Neural progenitor cell (in vitro differentiated cells): Measurements from ENCODE around the gene PINK1. TPM values are rescaled to one million over a fixed set of nuclear protein-coding genes. Genes with fewer than 3 reads are reported as not detected.
"Not testable (repeated sequence)": the region's sequence is repeated elsewhere in the genome, so short reads cannot be mapped to it uniquely, and the experiment has no call there.

Experiments used
- DNase-seq: peaks from one replicate; pipeline ENCODE4 v3.0.0-alpha.2; 2016; ENCODE audit warnings: low spot score
- H2AFZ ChIP-seq: fragments of 200-600 bp; sonication (generic); replicated peaks from 2 replicates; pipeline ENCODE4 v1.6.1; 2016; ENCODE audit warnings: antibody characterized with exemption
- H3F3A ChIP-seq: fragments of 200-600 bp; sonication (generic); 2 replicates; pipeline ENCODE4 v1.6.1; 2016; ENCODE audit warnings: antibody characterized with exemption, low read depth
- H3K27ac ChIP-seq: fragments of 200-600 bp; sonication (generic); 2 replicates; pipeline ENCODE4 v1.5.1; 2016; ENCODE audit warnings: mild to moderate bottlenecking
- H3K27me3 ChIP-seq: fragments of 200-600 bp; sonication (generic); 2 replicates; pipeline ENCODE4 v1.6.1; 2016; ENCODE audit warnings: mild to moderate bottlenecking, moderate library complexity
- H3K36me3 ChIP-seq: fragments of 200-600 bp; sonication (generic); 2 replicates; pipeline ENCODE4 v1.5.1; 2016
- H3K4me1 ChIP-seq: fragments of 200-600 bp; sonication (generic); 2 replicates; pipeline ENCODE4 v1.6.1; 2016; ENCODE audit warnings: mixed run types
- H3K4me2 ChIP-seq: fragments of 200-600 bp; sonication (generic); 2 replicates; pipeline ENCODE4 v1.6.1; 2016
- H3K4me3 ChIP-seq: fragments of 200-600 bp; sonication (generic); 2 replicates; pipeline ENCODE4 v1.5.1; 2016
- H3K79me2 ChIP-seq: fragments of 200-600 bp; sonication (generic); 2 replicates; pipeline ENCODE4 v1.6.1; 2016; ENCODE audit warnings: low read depth
- H3K9ac ChIP-seq: fragments of 200-600 bp; sonication (generic); 2 replicates; pipeline ENCODE4 v1.6.1; 2016
- H3K9me3 ChIP-seq: fragments of 200-600 bp; sonication (generic); 2 replicates; pipeline ENCODE4 v1.5.1; 2016; ENCODE audit warnings: low read depth
- H4K20me1 ChIP-seq: fragments of 200-600 bp; sonication (generic); 2 replicates; pipeline ENCODE4 v1.6.1; 2016; ENCODE audit warnings: low read depth
- H3K27ac Mint-ChIP-seq: 3 replicates; pipeline ENCODE4 v1.8.0; 2021; ENCODE audit warnings: mixed read lengths
- H3K27me3 Mint-ChIP-seq: 2 replicates; pipeline ENCODE4 v1.8.0; 2022; ENCODE audit warnings: low read depth, mild to moderate bottlenecking, inconsistent platforms, moderate library complexity, mixed read lengths; ENCODE audit not compliant: insufficient read depth
- H3K36me3 Mint-ChIP-seq: 3 replicates; pipeline ENCODE4 v1.8.0; 2021; ENCODE audit warnings: mixed read lengths
- H3K4me1 Mint-ChIP-seq: 3 replicates; pipeline ENCODE4 v1.8.0; 2021; ENCODE audit warnings: mixed read lengths
- H3K4me3 Mint-ChIP-seq: 3 replicates; pipeline ENCODE4 v1.8.0; 2021; ENCODE audit warnings: mild to moderate bottlenecking, moderate library complexity, mixed read lengths
- H3K9me3 Mint-ChIP-seq: 3 replicates; pipeline ENCODE4 v1.8.0; 2020; ENCODE audit warnings: mixed read lengths
- EZH2 ChIP-seq: fragments of 200-600 bp; sonication (generic); IDR thresholded peaks from 2 replicates; pipeline ENCODE4 v1.6.1; 2017; ENCODE audit warnings: antibody characterized with exemption, mild to moderate bottlenecking, moderate library complexity
- EZH2phosphoT487 ChIP-seq: fragments of 200-600 bp; sonication (generic); IDR thresholded peaks from 2 replicates; pipeline ENCODE4 v1.6.1; 2017; ENCODE audit warnings: antibody characterized with exemption
- total RNA-seq: library from RNA; depleted of rRNA; stranded (reverse); fragments of >200 nt; gene quantifications from 2 replicates; pipeline ENCODE4 v1.2.3, GENCODE V29; 2015; ENCODE audit warnings: low replicate concordance
- TF ChIP-seq, protein P1 (sequence below): fragments of 200-600 bp; sonication (generic); IDR thresholded peaks from 2 replicates; pipeline ENCODE4 v1.5.1; 2017; ENCODE audit warnings: antibody characterized with exemption, mild to moderate bottlenecking

The PINK1 gene
- total RNA-seq, 1 donor from 2014 or later: 13.3 TPM

GRCh38 chr1:20604678-20605077 is 28.6 kb upstream of the PINK1 start:
- Histone ChIP-seq H3K36me3 (no peaks in the 10 kb centered on the region), H3K4me1 (peaks cover 3% of the 10 kb centered on the region), H3K27ac (no peak overlapping the region), H3K9ac (no peak overlapping the region), H4K20me1 (no peaks in the 10 kb centered on the region), H3K9me3 (no peaks in the 10 kb centered on the region), H3K27me3 (no peaks in the 10 kb centered on the region), H3K79me2 (no peaks in the 10 kb centered on the region), H3K4me2 (no peak overlapping the region), H3F3A (no peaks in the 10 kb centered on the region), H2AFZ (no peak overlapping the region), H3K4me3 (no peak overlapping the region)
- Mint-ChIP-seq H3K27ac (no peak overlapping the region), H3K36me3 (no peaks in the 10 kb centered on the region), H3K9me3 (no peaks in the 10 kb centered on the region), H3K4me1 (peaks cover 4% of the 10 kb centered on the region), H3K27me3 (peaks cover 4% of the 10 kb centered on the region), H3K4me3 (no peak overlapping the region)
- no peak for TF ChIP-seq EZH2phosphoT487
- TF ChIP-seq, protein P1, sequence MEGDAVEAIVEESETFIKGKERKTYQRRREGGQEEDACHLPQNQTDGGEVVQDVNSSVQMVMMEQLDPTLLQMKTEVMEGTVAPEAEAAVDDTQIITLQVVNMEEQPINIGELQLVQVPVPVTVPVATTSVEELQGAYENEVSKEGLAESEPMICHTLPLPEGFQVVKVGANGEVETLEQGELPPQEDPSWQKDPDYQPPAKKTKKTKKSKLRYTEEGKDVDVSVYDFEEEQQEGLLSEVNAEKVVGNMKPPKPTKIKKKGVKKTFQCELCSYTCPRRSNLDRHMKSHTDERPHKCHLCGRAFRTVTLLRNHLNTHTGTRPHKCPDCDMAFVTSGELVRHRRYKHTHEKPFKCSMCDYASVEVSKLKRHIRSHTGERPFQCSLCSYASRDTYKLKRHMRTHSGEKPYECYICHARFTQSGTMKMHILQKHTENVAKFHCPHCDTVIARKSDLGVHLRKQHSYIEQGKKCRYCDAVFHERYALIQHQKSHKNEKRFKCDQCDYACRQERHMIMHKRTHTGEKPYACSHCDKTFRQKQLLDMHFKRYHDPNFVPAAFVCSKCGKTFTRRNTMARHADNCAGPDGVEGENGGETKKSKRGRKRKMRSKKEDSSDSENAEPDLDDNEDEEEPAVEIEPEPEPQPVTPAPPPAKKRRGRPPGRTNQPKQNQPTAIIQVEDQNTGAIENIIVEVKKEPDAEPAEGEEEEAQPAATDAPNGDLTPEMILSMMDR: no peak
- no peak for TF ChIP-seq EZH2
- no peak for DNase-seq

GRCh38 chr1:20606801-20607570 is 26.3 kb upstream of the PINK1 start:
- not testable (repeated sequence) for H2AFZ ChIP-seq, H3K9me3 ChIP-seq, H3K4me3 Mint-ChIP-seq, H3K4me2 ChIP-seq, H3K27me3 Mint-ChIP-seq, H3K4me1 Mint-ChIP-seq, H3K4me3 ChIP-seq, H3K4me1 ChIP-seq, H3K79me2 ChIP-seq, H3K27me3 ChIP-seq, H3K36me3 Mint-ChIP-seq, DNase-seq, H3K27ac ChIP-seq, H4K20me1 ChIP-seq, H3K9me3 Mint-ChIP-seq, H3F3A ChIP-seq, H3K9ac ChIP-seq, H3K36me3 ChIP-seq, H3K27ac Mint-ChIP-seq

GRCh38 chr1:20609541-20609940 is 23.7 kb upstream of the PINK1 start:
- H3F3A ChIP-seq: no peaks in the 10 kb centered on the region

DNA sequence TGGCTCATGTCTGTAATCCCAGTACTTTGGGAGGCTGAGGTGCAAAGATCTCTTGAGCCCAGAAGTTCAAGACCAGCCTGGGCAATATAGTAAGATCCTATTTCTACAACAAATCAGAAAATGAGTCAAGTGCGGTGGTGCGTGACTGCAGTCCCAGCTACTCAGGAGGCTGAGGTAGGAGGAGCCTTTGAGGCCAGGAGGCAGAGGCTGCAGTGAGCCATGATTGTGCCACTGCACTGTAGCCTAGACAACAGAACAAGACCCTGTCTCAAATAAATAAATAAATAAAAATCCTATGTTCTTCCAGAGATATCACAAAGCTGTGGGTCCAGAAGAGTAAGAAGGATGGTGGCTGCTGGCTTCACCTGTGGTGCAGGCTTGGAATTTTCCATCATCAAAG is 22.3 kb upstream of the PINK1 start:
- Histone ChIP-seq H3K4me1 (peaks cover 3% of the 10 kb centered on the region), H3K9ac (no peak overlapping the region), H3K27me3 (no peaks in the 10 kb centered on the region), H3K79me2 (no peaks in the 10 kb centered on the region), H2AFZ (no peak overlapping the region), H4K20me1 (no peaks in the 10 kb centered on the region), H3K4me2 (no peak overlapping the region), H3F3A (no peaks in the 10 kb centered on the region), H3K9me3 (no peaks in the 10 kb centered on the region), H3K27ac (no peak overlapping the region), H3K4me3 (no peak overlapping the region), H3K36me3 (no peaks in the 10 kb centered on the region)
- Mint-ChIP-seq H3K4me1 (peaks cover 19% of the 10 kb centered on the region), H3K4me3 (no peak overlapping the region), H3K36me3 (no peaks in the 10 kb centered on the region), H3K27me3 (peaks cover 5% of the 10 kb centered on the region), H3K27ac (no peak overlapping the region), H3K9me3 (no peaks in the 10 kb centered on the region)
- no peak for TF ChIP-seq EZH2phosphoT487
- TF ChIP-seq EZH2: no peak
- TF ChIP-seq, protein P1: no peak
- DNase-seq: no peak

More at GRCh38 chr1:20609541-20609940, 23.7 kb upstream of the PINK1 start:
- H3K4me1 Mint-ChIP-seq: peaks cover 19% of the 10 kb centered on the region
- TF ChIP-seq EZH2 (no peak), EZH2phosphoT487 (no peak)
- TF ChIP-seq, protein P1: no peak
- H3K79me2 ChIP-seq: no peaks in the 10 kb centered on the region
- H3K36me3 Mint-ChIP-seq: no peaks in the 10 kb centered on the region
- peaks cover 3% of the 10 kb centered on the region for H3K4me1 ChIP-seq
- no peaks in the 10 kb centered on the region for H3K9me3 ChIP-seq
- H2AFZ ChIP-seq: no peak overlapping the region
- H3K4me3 ChIP-seq: no peak overlapping the region
- no peaks in the 10 kb centered on the region for H3K27me3 ChIP-seq
- H3K4me2 ChIP-seq: no peak overlapping the region
- H3K36me3 ChIP-seq: no peaks in the 10 kb centered on the region
- H3K9me3 Mint-ChIP-seq: no peaks in the 10 kb centered on the region
- no peak overlapping the region for H3K27ac ChIP-seq
- no peak overlapping the region for H3K9ac ChIP-seq
- no peak overlapping the region for H3K27ac Mint-ChIP-seq
- H3K4me3 Mint-ChIP-seq: no peak overlapping the region
- peak; percentile 71 for DNase-seq
- H4K20me1 ChIP-seq: no peaks in the 10 kb centered on the region
- peaks cover 4% of the 10 kb centered on the region for H3K27me3 Mint-ChIP-seq
